Adrenal gland (tissue), 12 donors: Measurements from ENCODE around the gene ARSI. TPM values are rescaled to one million over a fixed set of nuclear protein-coding genes. Genes with fewer than 3 reads are reported as not detected.

ENCODE experiments used
- DNase-seq, 7 donors: peaks; one replicate each; pipeline ENCODE4 v3.0.0-alpha.2; 2019 to 2020
- H3K27ac ChIP-seq, 5 donors: fragments of 200-600 bp; sonication (generic) in 4 of 5; 1 replicate in 3 of 5; 2 replicates in 2 of 5; pipeline versions ENCODE4 v1.5.1 to v1.8.0; 2016 to 2020; ENCODE audit warnings: mild to moderate bottlenecking in 1 of 5
- H3K27me3 ChIP-seq: fragments of 200-600 bp; 2 replicates; pipeline ENCODE4 v1.8.0; 2021
- H3K36me3 ChIP-seq, 2 donors: fragments of 200-600 bp; replicated peaks in 1 of 2; 1 replicate in 1 of 2; 2 replicates in 1 of 2; pipeline versions ENCODE4 v1.5.1 to v1.8.0; 2018 to 2022
- H3K4me1 ChIP-seq, 2 donors: fragments of 200-600 bp; replicated peaks in 1 of 2; 1 replicate in 1 of 2; 2 replicates in 1 of 2; pipeline versions ENCODE4 v1.5.1 to v1.8.0; 2018 to 2021
- H3K4me3 ChIP-seq, 4 donors: fragments of 200-600 bp; sonication (generic) in 3 of 4; one replicate each; pipeline ENCODE4 v1.5.1; 2016 to 2018
- H3K9me3 ChIP-seq, 3 donors: fragments of 200-600 bp; sonication (generic) in 1 of 3; replicated peaks in 1 of 3; 1 replicate in 2 of 3; 2 replicates in 1 of 3; pipeline versions ENCODE4 v1.5.1 to v1.8.0; 2016 to 2021
- CTCF ChIP-seq, 6 experiments: fragments of 450-650 bp in 4 of 6; fragments of 200-600 bp in 2 of 6; sonication (generic) in 1 of 6; IDR thresholded peaks; 1 replicate in 5 of 6; 2 replicates in 1 of 6; pipeline versions ENCODE4 v1.5.1 to v1.8.0; 2016 to 2021; ENCODE audit warnings: antibody characterized with exemption in 6 of 6, mild to moderate bottlenecking in 2 of 6, moderate library complexity in 1 of 6
- POLR2A ChIP-seq, 2 donors: fragments of 450-650 bp; IDR thresholded peaks; one replicate each; pipeline ENCODE4 v1.6.1; 2017; ENCODE audit warnings: antibody characterized with exemption in 2 of 2, mild to moderate bottlenecking in 2 of 2, moderate library complexity in 1 of 2
- WGBS, 4 donors: extraction: QIAGEN DNeasy Blood & Tissue Kit in 2 of 4; methylation state at CpG; one replicate each; pipeline versions ENCODE4 v1.1.5 to v1.1.7; 2013 to 2017; 5-methylcytosine and 5-hydroxymethylcytosine counted together
- intact Hi-C, 2 donors: fragments of 100-400 bp; cut with DNase I; formaldehyde crosslinking; loops; one replicate each; pipeline versions ENCODE4 v1.14.1 to v1.15.0; 2022 to 2023
- polyA plus RNA-seq, 3 donors: library from polyadenylated mRNA; stranded (reverse); fragments of 200-250 nt in 2 of 3; fragments of 350-450 nt in 1 of 3; fragmentation: Illumina TruSeq in 1 of 3; extraction: RNeasy Lipid Tissue Mini Kit (QIAGEN cat#74804) in 1 of 3; gene quantifications; one replicate each; pipeline ENCODE4 v1.2.3, GENCODE V29; 2013 to 2014
- total RNA-seq, 9 donors: library from RNA; depleted of rRNA in 4 of 9; stranded (reverse); fragments of >200 nt in 4 of 9; fragments of 120-200 nt in 1 of 9; fragmentation: NEBNext Ultra II Directional in 1 of 9; extraction: Animal tissue kit (Norgen Biotek cat#: 25700) in 1 of 9; gene quantifications; one replicate each; pipeline versions ENCODE4 v1.1.0 to v1.2.4, GENCODE V29; 2013 to 2023
- donor health status: healthy with polysubstance abuse.
- donor health status: Bipolar disorder and iron deficiency.
- donor health status: DM: yes; HTN: yes; CAD: no.
- donor health status: DM: no; HTN: no; CAD: no.
- donor health status: DM: no; HTN: no; CAD: no.
- donor health status: DM: yes; HTN: yes; CAD: no.

ARSI gene
- total and polyA plus RNA-seq, 12 donors, result 0.12 to 0.96 (median 0.39) TPM; not detected in 2

GRCh38 chr5:150323819-150324218, 21.1 kb upstream of the ARSI start:
- WGBS, 4 donors, result 67 to 87% (median 82%) methylated on average over 8 of the region's 8 CpGs

GRCh38 chr5:150323092-150323491, 20.4 kb upstream of the ARSI start:
- no peak overlapping the region for H3K4me3 ChIP-seq
- no peak overlapping the region for H3K27ac ChIP-seq
- WGBS, 4 donors, result 86 to 94% (median 89%) methylated on average over 6 of the region's 6 CpGs
- TF ChIP-seq CTCF (IDR thresholded peaks at IDR 0.05) (no peak), POLR2A (IDR thresholded peaks at IDR 0.05) (no peak)
- no peaks in the 10 kb centered on the region for H3K27me3 ChIP-seq
- intact Hi-C loops, result no loop called here
- DNase-seq, result no peak
- no peaks in the 10 kb centered on the region for H3K9me3 ChIP-seq
- H3K36me3 ChIP-seq, result no peaks in the 10 kb centered on the region
- H3K4me1 ChIP-seq, result peaks cover 0 to 11% of the 10 kb centered on the region in 2 donors

More at GRCh38 chr5:150323819-150324218, 21.1 kb upstream of the ARSI start:
- Histone ChIP-seq H3K4me1 (peaks cover 0 to 10% of the 10 kb centered on the region in 2 donors), H3K4me3 (no peak overlapping the region), H3K36me3 (no peaks in the 10 kb centered on the region), H3K9me3 (no peaks in the 10 kb centered on the region), H3K27ac (no peak overlapping the region), H3K27me3 (no peaks in the 10 kb centered on the region)
- no peak for DNase-seq
- TF ChIP-seq CTCF (IDR thresholded peaks at IDR 0.05), result no peak
- no peak for TF ChIP-seq POLR2A (IDR thresholded peaks at IDR 0.05)
- intact Hi-C loops, result no loop called here

GRCh38 chr5:150322202-150322601, 19.5 kb upstream of the ARSI start:
- TF ChIP-seq CTCF (IDR thresholded peaks at IDR 0.05), result no peak
- TF ChIP-seq POLR2A (IDR thresholded peaks at IDR 0.05), result no peak
- Histone ChIP-seq H3K4me1 (peaks cover 7 to 20% of the 10 kb centered on the region in 2 donors), H3K9me3 (no peaks in the 10 kb centered on the region), H3K36me3 (no peaks in the 10 kb centered on the region), H3K27ac (no peak overlapping the region), H3K4me3 (no peak overlapping the region), H3K27me3 (no peaks in the 10 kb centered on the region)
- intact Hi-C loops, result no loop called here
- DNase-seq, result no peak

- Histone ChIP-seq H3K4me3 (no peak overlapping the region), H3K27ac (no peak overlapping the region), H3K4me1 (peaks cover 8 to 24% of the 10 kb centered on the region in 2 donors), H3K27me3 (no peaks in the 10 kb centered on the region), H3K36me3 (no peaks in the 10 kb centered on the region), H3K9me3 (no peaks in the 10 kb centered on the region)
- intact Hi-C loops, result no loop called here
- TF ChIP-seq POLR2A (IDR thresholded peaks at IDR 0.05) (no peak), CTCF (IDR thresholded peaks at IDR 0.05) (no peak)
- DNase-seq, result no peak
- 89 to 100% (median 93%) methylated on average over 1 of the region's 1 CpG for WGBS, 4 donors
Observed at GRCh38 chr5:150321784-150322183, 19.1 kb upstream of the ARSI start.
